ENCODE measurements around the gene CHST13.

The CHST13 gene

GRCh38 chr3:126523745-126524428, at the start of gene CHST13:
Gene CHST13 (plus strand): TSS chr3:126524155. CDS start chr3:126524333, 178 bp downstream.
- peak; percentile 47 for DNase-seq

GRCh38 chr3:126474498-126475412, 49.2 kb upstream of the CHST13 start:
- DNase-seq = no peak

GRCh38 chr3:126475413-126476114, 48.4 kb upstream of the CHST13 start, which contains the start of gene ZXDC:
Gene ZXDC (minus strand): TSS chr3:126475891. CDS start chr3:126475865, 26 bp downstream.
- DNase-seq = peak; percentile 93

GRCh38 chr3:126476166-126477060, 47.5 kb upstream of the CHST13 start:
- peak; percentile 81 for DNase-seq

- no peak for DNase-seq
Observed at GRCh38 chr3:126477061-126477380, 46.9 kb upstream of the CHST13 start.

- no peak for DNase-seq
Observed at GRCh38 chr3:126478581-126479310, 45.2 kb upstream of the CHST13 start.

GRCh38 chr3:126479642-126480041, 44.3 kb upstream of the CHST13 start:
- no peak for DNase-seq

- no peak for DNase-seq
Observed at GRCh38 chr3:126480206-126480605, 43.7 kb upstream of the CHST13 start.

GRCh38 chr3:126480861-126481260, 43.1 kb upstream of the CHST13 start:
- no peak for DNase-seq

- no peak for DNase-seq
Observed at GRCh38 chr3:126481808-126482502, 42.0 kb upstream of the CHST13 start.

- no peak for DNase-seq
Observed at GRCh38 chr3:126482503-126483255, 41.3 kb upstream of the CHST13 start.

GRCh38 chr3:126483321-126483761, 40.6 kb upstream of the CHST13 start:
- DNase-seq = no peak

GRCh38 chr3:126484148-126484547, 39.8 kb upstream of the CHST13 start:
- no peak for DNase-seq

- DNase-seq = no peak
Observed at GRCh38 chr3:126484662-126485061, 39.3 kb upstream of the CHST13 start.

- no peak for DNase-seq
Observed at GRCh38 chr3:126485176-126485897, 38.6 kb upstream of the CHST13 start.

GRCh38 chr3:126485956-126486355, 38.0 kb upstream of the CHST13 start:
- DNase-seq = no peak

- DNase-seq = peak; percentile 49
Observed at GRCh38 chr3:126486360-126486847, 37.6 kb upstream of the CHST13 start.

GRCh38 chr3:126487151-126487771, 36.7 kb upstream of the CHST13 start:
- DNase-seq = no peak

- no peak for DNase-seq
Observed at GRCh38 chr3:126488185-126488584, 35.8 kb upstream of the CHST13 start.

All from NCI-H2171 (cell line).